HepG2 (cell line): Measurements from ENCODE around the gene HSPA1L. TPM values are rescaled to one million over a fixed set of nuclear protein-coding genes. Genes with fewer than 3 reads are reported as not detected.

ENCODE experiments used
- ATAC-seq: fragments of 200-7000 bp; cut with Tn5 transposase; 3 replicates; pipeline ENCODE4 v1.9.1; 2020; ENCODE audit warnings: mild to moderate bottlenecking, moderate library complexity
- BruUV-seq: library from RNA; stranded (reverse); fragments of 400-500 nt; replicated peaks from 2 replicates; lab custom pipeline; 2021; lab: Mats Ljungman, UMichigan
- CTCF ChIA-PET: fragments of 300-600 bp; formaldehyde crosslinking; extraction: SDS; loops from one replicate; lab custom pipeline; 2021; ENCODE audit warnings: low total read pairs, inconsistent platforms, low intra/inter-chr PET ratio; lab: Yijun Ruan, JAX
- POLR2A ChIA-PET: fragments of 350-600 bp; sonication (Branson Sonifier 250); formaldehyde crosslinking; loops from one replicate; lab custom pipeline; 2020; ENCODE audit warnings: antibody characterized with exemption, inconsistent platforms; lab: Yijun Ruan, JAX
- DNase-seq: peaks from one replicate; pipeline ENCODE4 v3.0.0-alpha.2; 2015; ENCODE audit warnings: low spot score
- FAIRE-seq: peaks from 3 replicates; lab custom pipeline; 2011; peaks lifted over from hg19 to GRCh38; lab: Jason Lieb, UNC
- H2AFZ ChIP-seq: one replicate; pipeline ENCODE4 v1.6.1; 2011; ENCODE audit warnings: low read length, inconsistent platforms
- H3K27ac ChIP-seq: fragments of 300-600 bp; 3 replicates; pipeline ENCODE4 v1.8.0; 2011; ENCODE audit warnings: mixed run types, mild to moderate bottlenecking, mixed read lengths, low read length, inconsistent platforms; ENCODE audit not compliant: insufficient read depth; ENCODE audit errors: extremely low read length
- H3K27me3 ChIP-seq, 2 experiments: fragments of 200-600 bp in 1 of 2; 2 replicates in 1 of 2; 3 replicates in 1 of 2; pipeline versions ENCODE4 v1.6.0 to v1.8.0; 2011; ENCODE audit warnings: low read length in 2 of 2, mild to moderate bottlenecking in 2 of 2, moderate library complexity in 2 of 2, inconsistent platforms in 1 of 2; ENCODE audit not compliant: insufficient read depth in 2 of 2, control insufficient read depth in 1 of 2
- H3K36me3 ChIP-seq, 2 experiments: fragments of 200-600 bp in 1 of 2; replicated peaks in 1 of 2; 2 replicates in 1 of 2; 3 replicates in 1 of 2; pipeline versions ENCODE4 v1.5.1 to v1.8.0; 2011; ENCODE audit warnings: low read length in 2 of 2, inconsistent platforms in 1 of 2; ENCODE audit not compliant: insufficient read depth in 2 of 2, control insufficient read depth in 1 of 2
- H3K4me1 ChIP-seq: 2 replicates; pipeline ENCODE4 v1.5.1; 2012; ENCODE audit warnings: low read length, inconsistent platforms; ENCODE audit not compliant: insufficient read depth
- H3K4me2 ChIP-seq: 2 replicates; pipeline ENCODE4 v1.6.0; 2011; ENCODE audit warnings: low read depth, low read length, inconsistent platforms
- H3K4me3 ChIP-seq, 3 experiments: fragments of 200-600 bp in 1 of 3; sonication (generic), shearing (Covaris generic) in 1 of 3; replicated peaks in 1 of 3; 2 replicates each; pipeline ENCODE4 v1.5.1; 2011 to 2016; ENCODE audit warnings: low read length in 3 of 3, inconsistent platforms in 2 of 3, low read depth in 2 of 3, mild to moderate bottlenecking in 2 of 3, control low read depth in 1 of 3, mixed read lengths in 1 of 3; ENCODE audit not compliant: insufficient read depth in 1 of 3
- H3K79me2 ChIP-seq: one replicate; pipeline ENCODE4 v1.6.1; 2011; ENCODE audit warnings: low read length, inconsistent platforms; ENCODE audit not compliant: insufficient read depth
- H3K9ac ChIP-seq: 2 replicates; pipeline ENCODE4 v1.6.0; 2011; ENCODE audit warnings: mild to moderate bottlenecking, low read depth, low read length, inconsistent platforms; ENCODE audit not compliant: insufficient read depth
- H3K9me3 ChIP-seq: 2 replicates; pipeline ENCODE4 v1.5.1; 2012; ENCODE audit warnings: mild to moderate bottlenecking, low read length
- H4K20me1 ChIP-seq: 2 replicates; pipeline ENCODE4 v1.6.0; 2011; ENCODE audit warnings: inconsistent platforms, mild to moderate bottlenecking, low read length, moderate library complexity; ENCODE audit not compliant: insufficient read depth
- CHD2 ChIP-seq: IDR thresholded peaks from 2 replicates; pipeline ENCODE4 v1.6.1; 2011; ENCODE audit warnings: low read depth, low read length, improper control_type of control experiment
- KDM5B ChIP-seq: sonication (generic); formaldehyde crosslinking; IDR thresholded peaks from 2 replicates; pipeline ENCODE4 v1.4.0; 2020; ENCODE audit warnings: missing genetic modification reagents, mild to moderate bottlenecking, borderline replicate concordance
- MED13 ChIP-seq: sonication (generic); formaldehyde crosslinking; IDR thresholded peaks from 2 replicates; pipeline ENCODE4 v1.5.0; 2020; ENCODE audit warnings: missing genetic modification reagents
- MEIS1 ChIP-seq: sonication (generic); formaldehyde crosslinking; IDR thresholded peaks from 2 replicates; pipeline ENCODE4 v1.9.0; 2021; ENCODE audit warnings: mild to moderate bottlenecking, missing genetic modification reagents, moderate library complexity, borderline replicate concordance
- POLR2A ChIP-seq, 2 experiments: IDR thresholded peaks; 2 replicates each; pipeline ENCODE4 v1.6.1; 2011; ENCODE audit warnings: low read depth in 2 of 2, low read length in 2 of 2, mild to moderate bottlenecking in 1 of 2, moderate library complexity in 1 of 2; ENCODE audit not compliant: insufficient read depth in 1 of 2
- RBM39 ChIP-seq: fragments of 200-400 bp; formaldehyde crosslinking; IDR thresholded peaks from one replicate; pipeline ENCODE4 v1.6.1; 2018; ENCODE audit warnings: antibody characterized with exemption, mild to moderate bottlenecking, low read depth, low read length; ENCODE audit not compliant: poor library complexity, severe bottlenecking
- REPIN1 ChIP-seq: sonication (generic); formaldehyde crosslinking; IDR thresholded peaks from 2 replicates; pipeline ENCODE4 v1.8.0; 2022; ENCODE audit warnings: missing genetic modification reagents, low read depth, mild to moderate bottlenecking, borderline replicate concordance
- ZFP82 ChIP-seq: sonication (generic); formaldehyde crosslinking; IDR thresholded peaks from 2 replicates; pipeline ENCODE4 v1.5.1; 2020; ENCODE audit warnings: mild to moderate bottlenecking, missing genetic modification reagents, borderline replicate concordance
- ZFX ChIP-seq: sonication (generic); formaldehyde crosslinking; IDR thresholded peaks from 2 replicates; pipeline ENCODE4 v1.4.0; 2020; ENCODE audit warnings: mild to moderate bottlenecking, low read depth, missing genetic modification reagents, moderate library complexity
- ZNF432 ChIP-seq: sonication (generic); formaldehyde crosslinking; IDR thresholded peaks from 2 replicates; pipeline ENCODE4 v1.5.0; 2020; ENCODE audit warnings: missing genetic modification reagents, mild to moderate bottlenecking, borderline replicate concordance
- WGBS: methylation state at CpG from one replicate; pipeline ENCODE4 v1.1.6; 2017; ENCODE audit warnings: low lambda C conversion rate; 5-methylcytosine and 5-hydroxymethylcytosine counted together
- in situ Hi-C: cut with HindIII; loops from 2 replicates; pipeline ENCODE4 v1.10.0; 2017; ENCODE audit warnings: low pct_unique_long_range_greater_than_20kb; ENCODE audit not compliant: extremely low pct_ligation_motif_present
- intact Hi-C: fragments of 100-400 bp; cut with micrococcal nuclease; formaldehyde crosslinking; loops from one replicate; pipeline ENCODE4 v1.10.0; 2022; ENCODE audit not compliant: unreplicated experiment
- polyA plus RNA-seq, 8 experiments: library from polyadenylated mRNA; depleted of rRNA in 3 of 8; stranded (reverse) in 7 of 8; unstranded in 1 of 8; fragments of >200 nt; fragmentation: Illumina TruSeq in 4 of 8; extraction: Trizol in 4 of 8; gene quantifications; 2 replicates each; pipeline versions ENCODE4 v1.2.1 to v1.2.3, GENCODE V29; 2011 to 2016; ENCODE audit warnings: low read depth in 4 of 8, missing spikeins in 1 of 8, mixed read lengths in 1 of 8; ENCODE audit not compliant: insufficient read depth in 1 of 8
- total RNA-seq, 5 experiments: library from RNA; depleted of rRNA; stranded (reverse); fragments of >200 nt; fragmentation: Illumina TruSeq; extraction: Trizol; gene quantifications; 2 replicates each; pipeline ENCODE4 v1.2.3, GENCODE V29; 2016; ENCODE audit warnings: low read depth in 1 of 5
- TF ChIP-seq, protein P1 (sequence below): sonication (generic); formaldehyde crosslinking; IDR thresholded peaks from 2 replicates; pipeline ENCODE4 v1.5.1; 2020; ENCODE audit warnings: missing genetic modification reagents, mild to moderate bottlenecking, borderline replicate concordance

The HSPA1L gene
- total and polyA plus RNA-seq, 2 of the 13 experiments (the other 11 are each of a cell fraction or from before 2014, with no cell fraction given): 0.55 to 1.0 TPM

- H3K27ac ChIP-seq: no peak within 1 kb of the TSS
- H3K9ac ChIP-seq: no peak within 1 kb of the TSS
- no peak for DNase-seq
- no peaks in the 10 kb centered on the region for H3K79me2 ChIP-seq
- H3K36me3 ChIP-seq: peaks cover 0 to 2% of the 10 kb centered on the region in 2 experiments; a peak in 3 of 5 replicates
- WGBS: 77% methylated on average over 4 of the region's 4 CpGs
- TF ChIP-seq ZNF432 (no peak), ZFX (no peak), RBM39 (no peak), CHD2 (no peak), MEIS1 (no peak), POLR2A (IDR thresholded peaks at IDR 0.05; ENCODE audit: insufficient read depth in 1 of 2, low read depth in 2 of 2, low read length in 2 of 2) (no peak), REPIN1 (no peak), KDM5B (CRISPR knock-in tag) (no peak), ZFP82 (CRISPR knock-in tag) (no peak), MED13 (CRISPR knock-in tag) (no peak)
- TF ChIP-seq, protein P1, sequence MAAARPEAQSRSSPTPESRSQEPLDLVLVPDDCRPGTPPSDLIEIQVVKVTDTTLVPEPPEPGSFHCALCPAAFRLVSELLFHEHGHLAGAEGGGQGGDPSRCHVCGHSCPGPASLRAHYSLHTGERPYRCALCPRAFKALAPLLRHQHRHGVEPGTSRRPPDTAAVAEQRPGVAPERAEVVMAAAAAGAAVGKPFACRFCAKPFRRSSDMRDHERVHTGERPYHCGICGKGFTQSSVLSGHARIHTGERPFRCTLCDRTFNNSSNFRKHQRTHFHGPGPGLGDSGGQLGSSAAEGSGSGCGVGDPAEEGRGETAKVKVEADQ (CRISPR knock-in tag): no peak
- TF ChIP-seq, all 625 proteins: peak for 0
- Histone ChIP-seq H3K4me1 (peaks cover 45% of the 10 kb centered on the region), H3K4me3 (no peak within 1 kb of the TSS), H4K20me1 (no peaks in the 10 kb centered on the region), H2AFZ (no peak within 1 kb of the TSS), H3K9me3 (no peaks in the 10 kb centered on the region), H3K27me3 (no peaks in the 10 kb centered on the region), H3K4me2 (no peak within 1 kb of the TSS)
- POLR2A ChIA-PET: interaction anchor here (1.0 to 11.5 kb wide), 3 partner anchors 24 to 25 kb away, joined by 3 to 96 read pairs (median 10); partner anchors contain the start of genes CLIC1 and MSH5
- intact Hi-C loops (no loop called here), in situ Hi-C loops (no loop called here)
- no peak for ATAC-seq
- BruUV-seq: no TSS peak
- no peak for FAIRE-seq
- CTCF ChIA-PET: no interaction called here
These were observed 52.7 kb downstream of the HSPA1L start, which contains the start of gene SAPCD1 for GRCh38 chr6:31762356-31762755. TSS of gene SAPCD1 (plus strand) at chr6:31762656. CDS start at chr6:31763055, 399 bp downstream.
